ENCODE results near the gene PHRF1. TPM values are rescaled to one million over a fixed set of nuclear protein-coding genes. Genes with fewer than 3 reads are reported as not detected.

PHRF1 gene
- total and polyA plus RNA-seq, 9 of the 15 experiments (the other 6 are each of a cell fraction or from before 2014, with no cell fraction given) = 0.07 to 37.2 (median 7.7) TPM

- H2AFZ ChIP-seq (ENCODE audit: low read depth, low read length) = no peak overlapping the region
- intact Hi-C loops (cut with micrococcal nuclease) = no loop called here
- no peaks in the 10 kb centered on the region for H4K20me1 ChIP-seq (replicated peaks; ENCODE audit: control insufficient read depth, insufficient read depth, low read length)
- no TSS peak for BruUV-seq (replicated peaks)
- in situ Hi-C loops (cut with MboI) = no loop called here
- no peaks in the 10 kb centered on the region for H3K9me1 ChIP-seq (ENCODE audit: control insufficient read depth, insufficient read depth, low read length)
- DNase-seq (ENCODE audit: extremely low read depth in 1 of 4, low spot score in 3 of 4) (peak in 1 of 4 experiments; percentile 47), ATAC-seq (peak; percentile 88), FAIRE-seq (no peak)
- WGBS (ENCODE audit: insufficient coverage, low coverage, missing lambda C conversion rate) = 95% methylated on average over 17 of the region's 29 CpGs
- no peaks in the 10 kb centered on the region for H3K9me3 ChIP-seq (replicated peaks; ENCODE audit: control insufficient read depth, insufficient read depth, low read depth, low read length)
- H3K79me2 ChIP-seq (ENCODE audit: control insufficient read depth, insufficient read depth, low read length) = no peaks in the 10 kb centered on the region; the same call in 1 of the 3 replicates
- H3K4me1 ChIP-seq (replicated peaks in 1 of 2; ENCODE audit: control insufficient read depth in 2 of 2, insufficient read depth in 2 of 2, low read length in 2 of 2) = peaks cover 0 to 17% of the 10 kb centered on the region in 2 experiments; a peak in 1 of 5 replicates
- no peak overlapping the region for H3K4me3 ChIP-seq
- H3K9ac ChIP-seq (ENCODE audit: insufficient read depth in 1 of 2, low read depth in 2 of 2, low read length in 2 of 2) = peak overlapping the region in 1 of 2 experiments; percentile 48; a peak in 1 of 4 replicates
- H3K36me3 ChIP-seq (ENCODE audit: control insufficient read depth, insufficient read depth, low read length) = peaks cover 90% of the 10 kb centered on the region
- no peak for TF ChIP-seq POLR3G (IDR thresholded peaks at IDR 0.05; ENCODE audit: extremely low read depth, insufficient read length, insufficient replicate concordance)
- TF ChIP-seq POLR2G (IDR thresholded peaks at IDR 0.05; ENCODE audit: low read depth, low read length) = peak; percentile 48; the same call in 1 of the 2 replicates
- peak; percentile 16 to 46 (median 29); a peak in 4 of 6 replicates for TF ChIP-seq CTCF (IDR thresholded peaks at IDR 0.05 in 2 of 3, conservative IDR thresholded peaks at IDR 0.05 in 1 of 3; ENCODE audit: insufficient read depth in 2 of 3, low read depth in 1 of 3, low read length in 3 of 3)
- no peaks in the 10 kb centered on the region for H3K27me3 ChIP-seq (ENCODE audit: control insufficient read depth in 2 of 2, insufficient read depth in 2 of 2, low read length in 2 of 2)
- no peak overlapping the region for H3K27ac ChIP-seq (ENCODE audit: extremely low read depth, low read depth, low read length)
- ChIA-PET CTCF (ENCODE audit: low intra/inter-chr PET ratio) (no interaction called here), POLR2A (interaction anchor here (1.7 kb wide), 1 partner anchor 9 kb away, joined by 4 read pairs; no protein-coding TSS in a partner anchor)
- no peak overlapping the region for H3K4me2 ChIP-seq (ENCODE audit: insufficient read depth, low read length)
These were observed 21.0 kb downstream of the PHRF1 start for GRCh38 chr11:597166-597725.

Measured in K562 (cell line).